H1 (cell line): ENCODE results near the gene OXER1. TPM values are rescaled to one million over a fixed set of nuclear protein-coding genes. Genes with fewer than 3 reads are reported as not detected.
A peak's percentile ranks its signal among the peaks of the same experiment; 100 is the strongest.

ENCODE experiments used
- CTCF ChIA-PET: fragments of 300-600 bp; sonication (Branson Sonifier 250); formaldehyde crosslinking; loops from one replicate; lab custom pipeline; 2021; ENCODE audit not compliant: partially characterized antibody; lab: Charles Lee
- POLR2A ChIA-PET: fragments of 300-600 bp; sonication (Branson Sonifier 250); formaldehyde crosslinking; loops from one replicate; lab custom pipeline; 2021; ENCODE audit warnings: inconsistent platforms; ENCODE audit not compliant: partially characterized antibody; lab: Charles Lee
- DNase-seq, 2 experiments: peaks; one replicate each; pipeline versions ENCODE4 v3.0.0 to v3.0.0-alpha.2; 2010 to 2022; ENCODE audit warnings: low spot score in 2 of 2, low read depth in 1 of 2, mixed read lengths in 1 of 2
- FAIRE-seq: peaks from 2 replicates; lab custom pipeline; 2011; peaks lifted over from hg19 to GRCh38; lab: Jason Lieb, UNC
- H2AFZ ChIP-seq: 2 replicates; pipeline ENCODE4 v1.8.1; 2012; ENCODE audit warnings: low read length, inconsistent platforms
- H2AK5ac ChIP-seq: 2 replicates; pipeline ENCODE4 v1.6.1; 2013; ENCODE audit warnings: low read depth, low read length
- H2BK120ac ChIP-seq: replicated peaks from 2 replicates; pipeline ENCODE3; 2013; ENCODE audit warnings: low read depth, low read length, inconsistent platforms
- H2BK12ac ChIP-seq: 2 replicates; pipeline ENCODE4 v1.6.1; 2013; ENCODE audit warnings: low read depth, low read length
- H2BK15ac ChIP-seq: 2 replicates; pipeline ENCODE4 v1.6.1; 2013; ENCODE audit warnings: low read length
- H2BK20ac ChIP-seq: 2 replicates; pipeline ENCODE4 v1.6.1; 2013; ENCODE audit warnings: low read length
- H2BK5ac ChIP-seq: 2 replicates; pipeline ENCODE4 v1.6.1; 2013; ENCODE audit warnings: low read depth, low read length
- H3K14ac ChIP-seq: 2 replicates; pipeline ENCODE4 v1.6.1; 2013; ENCODE audit warnings: inconsistent platforms; ENCODE audit not compliant: insufficient read length
- H3K18ac ChIP-seq: 2 replicates; pipeline ENCODE4 v1.6.1; 2013; ENCODE audit warnings: low read length; ENCODE audit errors: extremely low read depth
- H3K23ac ChIP-seq: 2 replicates; pipeline ENCODE4 v1.6.1; 2013; ENCODE audit warnings: inconsistent platforms; ENCODE audit not compliant: insufficient read length
- H3K23me2 ChIP-seq: 2 replicates; pipeline ENCODE4 v1.6.1; 2013; ENCODE audit warnings: low read depth, low read length
- H3K27ac ChIP-seq: 2 replicates; pipeline ENCODE4 v1.6.1; 2011; ENCODE audit warnings: low read depth, low read length, inconsistent platforms
- H3K27me3 ChIP-seq, 4 experiments: replicated peaks in 1 of 4; 1 replicate in 1 of 4; 2 replicates in 3 of 4; pipeline versions ENCODE4 v1.6.1 to v1.8.1; 2011 to 2013; ENCODE audit warnings: low read length in 3 of 4, mild to moderate bottlenecking in 3 of 4, inconsistent platforms in 2 of 4, mixed read lengths in 2 of 4, moderate library complexity in 1 of 4; ENCODE audit not compliant: control insufficient read depth in 3 of 4, insufficient read depth in 3 of 4; ENCODE audit errors: extremely low read depth in 1 of 4
- H3K36me3 ChIP-seq, 4 experiments: 2 replicates each; pipeline versions ENCODE4 v1.6.1 to v1.8.1; 2011 to 2013; ENCODE audit warnings: mild to moderate bottlenecking in 4 of 4, low read length in 3 of 4, moderate library complexity in 2 of 4, control low read depth in 1 of 4, inconsistent platforms in 1 of 4; ENCODE audit not compliant: insufficient read depth in 4 of 4, control insufficient read depth in 2 of 4
- H3K4ac ChIP-seq: replicated peaks from 2 replicates; pipeline ENCODE3; 2013; ENCODE audit warnings: low read length, low read depth, mixed read lengths, inconsistent platforms; ENCODE audit not compliant: insufficient read length
- H3K4me1 ChIP-seq, 4 experiments: replicated peaks in 1 of 4; 1 replicate in 1 of 4; 2 replicates in 3 of 4; pipeline versions ENCODE4 v1.6.1 to v1.8.1; 2011 to 2013; ENCODE audit warnings: low read length in 3 of 4, inconsistent platforms in 2 of 4, mixed read lengths in 1 of 4; ENCODE audit not compliant: insufficient read depth in 4 of 4, control insufficient read depth in 3 of 4
- H3K4me2 ChIP-seq, 2 experiments: 2 replicates each; pipeline versions ENCODE4 v1.6.1 to v1.8.1; 2011 to 2013; ENCODE audit warnings: low read depth in 2 of 2, low read length in 2 of 2, control low read depth in 1 of 2, inconsistent platforms in 1 of 2, mild to moderate bottlenecking in 1 of 2; ENCODE audit not compliant: insufficient read depth in 1 of 2
- H3K4me3 ChIP-seq, 4 experiments: fragments of 200-600, 300-600 bp in 1 of 4; sonication (generic), shearing (Covaris generic), sonication (Bioruptor Twin) in 1 of 4; 2 replicates each; pipeline versions ENCODE4 v1.5.1 to v1.8.1; 2011 to 2016; ENCODE audit warnings: low read length in 4 of 4, low read depth in 3 of 4, control low read depth in 2 of 4, inconsistent platforms in 2 of 4, mild to moderate bottlenecking in 2 of 4, mixed read lengths in 1 of 4, moderate library complexity in 1 of 4; ENCODE audit not compliant: insufficient read depth in 2 of 4; ENCODE audit errors: extremely low read depth in 1 of 4
- H3K56ac ChIP-seq: replicated peaks from 2 replicates; pipeline ENCODE3; 2013; ENCODE audit warnings: low read depth, mild to moderate bottlenecking, mixed read lengths, low read length, inconsistent platforms; ENCODE audit not compliant: insufficient read length
- H3K79me1 ChIP-seq: 2 replicates; pipeline ENCODE4 v1.6.1; 2013; ENCODE audit warnings: low read depth, low read length, control low read depth
- H3K79me2 ChIP-seq, 2 experiments: 2 replicates each; pipeline versions ENCODE4 v1.6.1 to v1.8.1; 2012 to 2013; ENCODE audit warnings: low read length in 2 of 2, mild to moderate bottlenecking in 2 of 2, inconsistent platforms in 1 of 2; ENCODE audit not compliant: insufficient read depth in 2 of 2, control insufficient read depth in 1 of 2
- H3K9ac ChIP-seq, 4 experiments: replicated peaks in 1 of 4; 1 replicate in 1 of 4; 2 replicates in 3 of 4; pipeline versions ENCODE4 v1.6.1 to v1.8.1; 2011 to 2013; ENCODE audit warnings: low read depth in 3 of 4, low read length in 3 of 4, control low read depth in 2 of 4, mild to moderate bottlenecking in 2 of 4, moderate library complexity in 2 of 4, inconsistent platforms in 1 of 4; ENCODE audit errors: extremely low read depth in 1 of 4
- H3K9me3 ChIP-seq, 2 experiments: 2 replicates each; pipeline versions ENCODE4 v1.6.1 to v1.8.1; 2012 to 2013; ENCODE audit warnings: mild to moderate bottlenecking in 2 of 2, moderate library complexity in 2 of 2, control low read depth in 1 of 2, inconsistent platforms in 1 of 2, low read depth in 1 of 2, low read length in 1 of 2, mixed read lengths in 1 of 2; ENCODE audit not compliant: insufficient read depth in 2 of 2
- H4K20me1 ChIP-seq, 2 experiments: replicated peaks in 1 of 2; 2 replicates each; pipeline versions ENCODE3 to v1.8.1; 2011 to 2013; ENCODE audit warnings: inconsistent platforms in 2 of 2, low read length in 2 of 2, mild to moderate bottlenecking in 1 of 2; ENCODE audit not compliant: insufficient read depth in 2 of 2, control insufficient read depth in 1 of 2
- H4K5ac ChIP-seq: 2 replicates; pipeline ENCODE4 v1.6.1; 2013; ENCODE audit warnings: low read length, low read depth, mixed read lengths, inconsistent platforms; ENCODE audit not compliant: insufficient read length
- H4K8ac ChIP-seq: 2 replicates; pipeline ENCODE4 v1.8.0; 2013; ENCODE audit warnings: mild to moderate bottlenecking, moderate library complexity, low read length, inconsistent platforms; ENCODE audit not compliant: insufficient read depth; ENCODE audit errors: extremely low read depth
- H4K91ac ChIP-seq: replicated peaks from 2 replicates; pipeline ENCODE3; 2013; ENCODE audit warnings: low read length, mixed read lengths, inconsistent platforms; ENCODE audit not compliant: insufficient read length
- ATF3 ChIP-seq: IDR thresholded peaks from 2 replicates; pipeline ENCODE4 v1.6.1; 2011; ENCODE audit warnings: low read depth, mild to moderate bottlenecking, low read length; ENCODE audit not compliant: insufficient read depth
- CTBP2 ChIP-seq: IDR thresholded peaks from 2 replicates; pipeline ENCODE4 v1.7.0; 2011; ENCODE audit warnings: borderline replicate concordance, mild to moderate bottlenecking, moderate library complexity, mixed read lengths, low read length; ENCODE audit not compliant: insufficient read depth, insufficient read length
- CTCF ChIP-seq, 3 experiments: IDR thresholded peaks; 1 replicate in 2 of 3; 2 replicates in 1 of 3; pipeline versions ENCODE4 v1.5.1 to v1.6.1; 2011; ENCODE audit warnings: low read length in 3 of 3, mild to moderate bottlenecking in 3 of 3, inconsistent platforms in 2 of 3, low read depth in 1 of 3, moderate library complexity in 1 of 3; ENCODE audit not compliant: insufficient read depth in 1 of 3; ENCODE audit errors: control extremely low read depth in 1 of 3
- NRF1 ChIP-seq: IDR thresholded peaks from 2 replicates; pipeline ENCODE4 v1.6.1; 2011; ENCODE audit warnings: mild to moderate bottlenecking, low read depth, low read length, improper control_type of control experiment
- POU5F1 ChIP-seq: IDR thresholded peaks from 2 replicates; pipeline ENCODE4 v1.6.1; 2011; ENCODE audit warnings: low read depth, mild to moderate bottlenecking, low read length, moderate library complexity
- RAD21 ChIP-seq, 2 experiments: IDR thresholded peaks in 1 of 2; conservative IDR thresholded peaks in 1 of 2; 2 replicates each; pipeline ENCODE4 v1.6.1; 2011; ENCODE audit warnings: low read depth in 2 of 2, low read length in 2 of 2, improper control_type of control experiment in 1 of 2, inconsistent platforms in 1 of 2, mild to moderate bottlenecking in 1 of 2, moderate library complexity in 1 of 2
- TBP ChIP-seq: IDR thresholded peaks from 2 replicates; pipeline ENCODE4 v1.6.1; 2011; ENCODE audit warnings: low read depth, low read length, improper control_type of control experiment
- WGBS, 2 experiments: shearing (Covaris generic) in 1 of 2; methylation state at CpG; one replicate each; pipeline versions ENCODE4 v1.1.6 to v1.1.7; 2013 to 2015; ENCODE audit warnings: low lambda C conversion rate in 2 of 2, mixed read lengths in 2 of 2, inconsistent platforms in 1 of 2, low coverage in 1 of 2, missing lambda C conversion rate in 1 of 2; ENCODE audit not compliant: insufficient replicate concordance in 2 of 2, insufficient coverage in 1 of 2, insufficient read length in 1 of 2; ENCODE audit errors: extremely low coverage in 1 of 2, missing lambda C conversion rate in 1 of 2; 5-methylcytosine and 5-hydroxymethylcytosine counted together
- polyA plus RNA-seq, 7 experiments: library from polyadenylated mRNA; depleted of rRNA in 3 of 7; stranded (reverse) in 5 of 7; unstranded in 2 of 7; fragments of >200 nt in 5 of 7; fragments of 200-250 nt in 2 of 7; gene quantifications; 1 replicate in 5 of 7; 2 replicates in 1 of 7; 4 replicates in 1 of 7; pipeline versions ENCODE4 v1.2.1 to v1.2.3, GENCODE V29; 2011 to 2013; ENCODE audit warnings: missing spikeins in 2 of 7, mixed read lengths in 2 of 7
- total RNA-seq: library from RNA; stranded (reverse); fragmentation: NEBNext Ultra II Directional; extraction: Animal tissue kit (Norgen Biotek cat#: 25700); gene quantifications from 2 replicates; pipeline ENCODE4 v1.2.1, GENCODE V29; 2021

OXER1 gene
- total and polyA plus RNA-seq, 2 of the 8 experiments (the other 6 are each of a cell fraction or from before 2014, with no cell fraction given), result 1.2 to 2.9 TPM

- FAIRE-seq (no peak), DNase-seq (peak in 1 of 2 experiments; percentile 52)
- Histone ChIP-seq H4K8ac (no peak overlapping the region), H2BK120ac (no peak overlapping the region), H3K79me1 (no peaks in the 10 kb centered on the region), H3K18ac (no peak overlapping the region), H2BK20ac (no peak overlapping the region), H3K56ac (no peak overlapping the region), H3K4me3 (no peak overlapping the region), H4K91ac (no peak overlapping the region), H3K23me2 (no peaks in the 10 kb centered on the region), H3K4me1 (peaks cover 0 to 7% (median under 1%) of the 10 kb centered on the region in 4 experiments; a peak in 3 of 7 replicates), H3K27me3 (peaks cover 0 to 9% (median 7%) of the 10 kb centered on the region in 4 experiments; a peak in 6 of 7 replicates), H2BK15ac (no peak overlapping the region), H3K4ac (no peak overlapping the region), H3K4me2 (no peak overlapping the region), H3K23ac (no peak overlapping the region), H3K14ac (no peak overlapping the region), H3K9ac (no peak overlapping the region), H2BK5ac (no peak overlapping the region), H3K9me3 (no peaks in the 10 kb centered on the region), H3K79me2 (no peaks in the 10 kb centered on the region), H3K36me3 (no peaks in the 10 kb centered on the region; a peak in 1 of 8 replicates), H4K20me1 (no peaks in the 10 kb centered on the region), H2BK12ac (no peak overlapping the region), H2AK5ac (no peak overlapping the region), H4K5ac (no peak overlapping the region), H3K27ac (no peak overlapping the region), H2AFZ (no peak overlapping the region)
- CTCF ChIA-PET, result interaction anchor here (0.6 to 2.7 kb wide), 9 partner anchors 11 to 426 kb away, joined by 3 to 11 read pairs (median 3); partner anchors contain the start of gene COX7A2L
- WGBS, 2 experiments, result 79% methylated on average over 15 of the region's 15 CpGs; no CpG with 5 or more reads in 1 of the 2 experiments
- POLR2A ChIA-PET, result interaction anchor here (2.1 kb wide), 1 partner anchor 23 kb away, joined by 7 read pairs; no protein-coding TSS in a partner anchor
- TF ChIP-seq TBP (no peak), ATF3 (no peak), CTBP2 (no peak), NRF1 (no peak), POU5F1 (no peak), CTCF (IDR thresholded peaks at IDR 0.05; ENCODE audit: control extremely low read depth in 1 of 3, insufficient read depth in 1 of 3, low read depth in 1 of 3, low read length in 3 of 3) (peak; percentile 22 to 43 (median 33); a peak in 3 of 4 replicates), RAD21 (IDR thresholded peaks at IDR 0.05 in 1 of 2, conservative IDR thresholded peaks at IDR 0.05 in 1 of 2; ENCODE audit: low read depth in 2 of 2, low read length in 2 of 2) (peak; percentile 34 to 52)
Observed at GRCh38 chr2:42786561-42787345, 22.8 kb upstream of the OXER1 start.
